HG03097 (cell line): ENCODE data around the gene ECEL1.
"Not testable (repeated sequence)": the region's sequence is repeated elsewhere in the genome, so short reads cannot be mapped to it uniquely, and the experiment has no call there.

Source experiments
- ATAC-seq: cut with Tn5 transposase; IDR thresholded peaks from one replicate; pipeline ENCODE4 v1.9.1; 2021; ENCODE audit not compliant: unreplicated experiment, low FRiP score

ECEL1 gene

GRCh38 chr2:232487385-232488096 lies at the start of gene ECEL1:
Gene ECEL1, minus strand, starts transcription at chr2:232487834. Its CDS starts 1,181 bp downstream, at chr2:232486653.
- no peak for ATAC-seq

- ATAC-seq, result no peak
These were observed 49.4 kb upstream of the ECEL1 start for GRCh38 chr2:232537079-232537478.

- ATAC-seq, result no peak
These were observed 48.3 kb upstream of the ECEL1 start for GRCh38 chr2:232535761-232536530.

GRCh38 chr2:232534940-232535651 lies 47.5 kb upstream of the ECEL1 start:
- ATAC-seq, result no peak

- ATAC-seq, result no peak
These were observed 46.5 kb upstream of the ECEL1 start for GRCh38 chr2:232533944-232534710.

GRCh38 chr2:232532821-232533220 lies 45.2 kb upstream of the ECEL1 start:
- not testable (repeated sequence) for ATAC-seq

GRCh38 chr2:232532419-232532818 lies 44.8 kb upstream of the ECEL1 start:
- no peak for ATAC-seq

GRCh38 chr2:232530626-232531260 lies 43.1 kb upstream of the ECEL1 start:
- no peak for ATAC-seq

GRCh38 chr2:232529806-232530547 lies 42.3 kb upstream of the ECEL1 start:
- ATAC-seq, result no peak

GRCh38 chr2:232528746-232529460 lies 41.3 kb upstream of the ECEL1 start:
- ATAC-seq, result no peak

- ATAC-seq, result no peak
These were observed 40.4 kb upstream of the ECEL1 start for GRCh38 chr2:232527905-232528470.

GRCh38 chr2:232526372-232526941 lies 38.8 kb upstream of the ECEL1 start:
- no peak for ATAC-seq

- ATAC-seq, result no peak
These were observed 38.2 kb upstream of the ECEL1 start, which contains the start of gene CHRND for GRCh38 chr2:232525791-232526371. Gene CHRND, plus strand, starts transcription at chr2:232526160. Its CDS starts 56 bp downstream, at chr2:232526216.

GRCh38 chr2:232525199-232525598 lies 37.6 kb upstream of the ECEL1 start:
- no peak for ATAC-seq

- no peak for ATAC-seq
These were observed 37.1 kb upstream of the ECEL1 start for GRCh38 chr2:232524771-232525170.

- no peak for ATAC-seq
These were observed 36.3 kb upstream of the ECEL1 start for GRCh38 chr2:232523682-232524597.

GRCh38 chr2:232523402-232523681 lies 35.7 kb upstream of the ECEL1 start:
- ATAC-seq, result no peak
